HS-27A (cell line): ENCODE data around the gene TAC4.

Experiments
- DNase-seq: peaks from one replicate; pipeline ENCODE4 v3.0.0-alpha.2; 2012; ENCODE audit warnings: low read depth, missing footprints

Gene TAC4

GRCh38 chr17:49872754-49873377 is 25.0 kb upstream of the TAC4 start:
- DNase-seq = no peak

DNA sequence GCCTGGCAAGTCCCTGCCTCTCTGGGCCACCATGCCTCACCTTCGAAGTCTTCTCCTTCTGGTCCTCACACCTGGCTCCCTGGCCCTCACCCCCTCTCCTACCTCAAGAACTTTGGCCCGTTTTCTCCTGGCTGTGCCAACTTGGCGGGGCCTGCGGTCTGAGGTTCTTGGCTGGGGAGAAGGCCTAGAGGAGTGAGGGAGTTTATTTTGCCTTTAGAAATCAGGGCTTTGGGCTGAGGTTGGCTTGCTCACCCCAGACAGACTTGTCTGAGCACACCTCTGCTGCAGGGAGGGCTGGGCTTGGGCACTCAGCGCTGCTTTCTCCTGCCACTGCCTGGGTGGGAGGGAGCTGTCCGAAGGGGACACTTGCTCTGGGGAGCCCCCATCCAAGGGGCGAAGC is 23.3 kb upstream of the TAC4 start:
- DNase-seq = no peak

- no peak for DNase-seq
These were observed 22.4 kb upstream of the TAC4 start for GRCh38 chr17:49870298-49870697.

DNA sequence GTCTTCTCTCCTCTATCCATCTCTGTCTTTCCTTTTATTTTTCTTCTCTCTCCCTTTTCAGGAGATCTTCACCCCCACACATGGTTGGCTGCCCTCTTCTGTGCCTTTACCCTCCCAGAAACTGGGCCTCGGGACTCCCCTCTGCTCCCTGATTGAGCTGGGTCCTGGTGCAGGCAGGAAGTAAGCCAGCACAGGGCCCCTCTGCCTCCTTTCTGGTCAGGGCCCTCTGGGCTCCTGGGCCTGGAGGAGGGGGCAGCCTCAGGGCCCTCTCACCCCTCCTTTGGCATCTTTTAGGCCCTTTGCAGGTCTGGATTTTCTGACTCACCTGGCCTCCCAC is 21.1 kb upstream of the TAC4 start:
- no peak for DNase-seq

DNA sequence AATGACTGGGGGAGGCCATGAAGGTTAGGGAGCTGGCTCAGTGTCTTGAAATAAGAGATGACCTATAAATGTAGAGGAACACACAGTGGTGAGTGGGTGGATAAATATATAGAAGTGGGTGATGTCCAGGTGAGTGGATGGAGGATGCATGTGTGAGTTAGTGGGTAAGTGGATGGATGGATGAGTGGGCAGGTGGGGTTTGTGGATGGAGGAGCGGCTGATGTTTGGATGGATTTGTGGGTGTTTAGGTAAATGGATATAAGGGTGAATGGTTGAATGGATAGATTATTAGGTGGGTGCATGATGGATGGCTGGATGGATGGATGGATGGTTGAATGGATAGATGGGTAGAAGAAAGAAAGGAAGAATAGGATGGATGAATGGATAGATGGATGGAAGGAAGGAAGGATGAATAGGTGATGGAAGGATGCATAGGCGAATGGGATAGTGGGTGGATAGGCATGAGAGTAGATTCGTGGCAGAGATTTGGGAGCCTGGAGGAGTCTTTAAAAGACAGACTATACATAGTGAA is 19.1 kb upstream of the TAC4 start:
- no peak for DNase-seq

DNA sequence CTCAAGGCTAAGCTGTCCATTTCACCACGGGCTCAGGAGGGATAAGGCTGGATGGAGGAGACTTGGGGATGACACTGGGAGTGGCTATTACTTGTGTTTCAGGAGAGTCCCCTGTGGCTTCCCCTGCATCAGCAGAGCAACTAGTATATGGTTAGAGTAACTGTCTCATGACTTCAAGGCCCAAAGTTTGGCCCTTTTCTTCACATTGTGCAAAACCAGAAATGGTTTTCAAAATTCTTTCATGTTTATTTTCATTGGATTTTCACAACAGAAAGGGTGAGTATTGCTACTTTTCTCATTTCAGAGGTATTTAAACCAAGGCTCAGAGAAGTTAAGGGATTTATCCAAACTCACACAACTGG is 18.1 kb upstream of the TAC4 start:
- no peak for DNase-seq

DNA sequence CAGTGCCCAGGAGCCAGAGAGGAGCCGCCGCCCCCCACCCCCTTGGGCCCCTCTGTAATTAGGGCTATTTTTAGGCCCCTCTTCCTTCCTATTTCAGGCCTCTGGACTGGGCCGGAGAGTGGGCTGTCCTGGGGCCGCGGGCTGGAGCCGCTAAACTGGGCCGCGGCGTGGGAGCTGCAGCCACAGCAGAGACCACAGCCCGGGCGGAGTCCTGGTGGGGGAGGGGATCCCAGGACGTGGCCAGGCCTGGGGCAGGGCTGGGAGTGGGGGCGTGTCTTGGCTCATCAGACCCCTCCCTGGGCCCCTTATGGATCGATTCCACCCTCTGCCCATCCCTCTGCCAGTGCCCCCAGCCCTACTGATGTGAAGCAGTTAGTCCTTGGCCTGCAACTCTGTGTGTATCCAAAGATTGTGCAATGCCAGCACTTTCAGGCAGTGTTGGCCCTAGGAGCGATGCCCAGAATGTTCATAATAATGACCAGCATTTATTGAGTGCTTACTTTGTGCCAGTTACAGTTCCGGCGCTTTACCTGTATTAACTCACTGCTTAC is 15.0 kb upstream of the TAC4 start:
- DNase-seq = no peak

- peak; percentile 24 for DNase-seq
These were observed 13.4 kb upstream of the TAC4 start for GRCh38 chr17:49861150-49861884.

- no peak for DNase-seq
These were observed 12.4 kb upstream of the TAC4 start for GRCh38 chr17:49859991-49860953.

DNA sequence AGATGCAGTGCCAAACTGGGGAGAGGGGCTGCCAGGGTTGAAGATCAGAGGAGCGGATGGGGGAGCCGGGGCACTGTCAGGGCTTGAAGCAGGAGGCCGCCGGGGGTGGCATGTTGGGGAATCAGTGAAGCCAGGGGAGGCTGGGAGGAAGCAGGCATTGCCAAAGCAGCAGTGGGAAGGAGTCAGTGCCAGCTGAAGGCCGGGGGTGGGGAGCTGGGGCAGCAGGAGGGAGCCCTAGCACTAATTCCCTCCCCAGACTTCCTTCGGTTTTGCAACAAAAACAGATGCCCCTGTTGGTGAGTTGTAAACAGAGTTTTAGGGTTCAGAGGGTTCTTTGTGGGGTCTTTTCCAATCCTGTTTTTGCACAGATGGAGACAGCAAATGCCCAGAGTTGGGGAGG is 10.9 kb upstream of the TAC4 start:
- DNase-seq = no peak

- DNase-seq = no peak
These were observed 6.3 kb upstream of the TAC4 start for GRCh38 chr17:49854126-49854525.

DNA sequence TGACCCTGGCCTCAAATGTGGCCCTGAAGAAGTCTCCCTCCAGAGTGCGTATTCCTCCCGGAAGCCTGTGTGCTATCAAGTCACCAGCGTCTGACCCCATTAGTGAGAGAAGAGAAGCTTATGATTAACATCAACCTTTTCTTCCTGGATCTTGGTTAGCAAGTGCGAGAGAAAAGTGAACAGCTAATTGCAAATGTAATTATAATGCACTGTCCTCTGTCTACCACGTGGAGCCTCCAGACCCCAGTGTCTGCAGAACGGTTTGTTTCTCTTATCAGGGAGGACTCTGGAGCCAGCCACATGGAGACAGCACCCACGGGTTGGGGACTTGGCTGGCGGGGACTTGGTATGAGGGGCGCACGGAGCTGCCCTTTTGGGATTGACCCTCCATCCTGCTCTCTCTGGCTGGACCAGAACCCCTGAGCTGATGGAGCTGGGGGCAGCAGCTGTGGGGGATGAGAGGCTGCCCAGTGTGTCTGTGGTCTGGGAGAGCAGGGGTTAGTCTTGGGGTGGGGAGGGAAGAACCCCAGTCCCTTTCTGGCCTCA is 5.7 kb upstream of the TAC4 start:
- DNase-seq = no peak

DNA sequence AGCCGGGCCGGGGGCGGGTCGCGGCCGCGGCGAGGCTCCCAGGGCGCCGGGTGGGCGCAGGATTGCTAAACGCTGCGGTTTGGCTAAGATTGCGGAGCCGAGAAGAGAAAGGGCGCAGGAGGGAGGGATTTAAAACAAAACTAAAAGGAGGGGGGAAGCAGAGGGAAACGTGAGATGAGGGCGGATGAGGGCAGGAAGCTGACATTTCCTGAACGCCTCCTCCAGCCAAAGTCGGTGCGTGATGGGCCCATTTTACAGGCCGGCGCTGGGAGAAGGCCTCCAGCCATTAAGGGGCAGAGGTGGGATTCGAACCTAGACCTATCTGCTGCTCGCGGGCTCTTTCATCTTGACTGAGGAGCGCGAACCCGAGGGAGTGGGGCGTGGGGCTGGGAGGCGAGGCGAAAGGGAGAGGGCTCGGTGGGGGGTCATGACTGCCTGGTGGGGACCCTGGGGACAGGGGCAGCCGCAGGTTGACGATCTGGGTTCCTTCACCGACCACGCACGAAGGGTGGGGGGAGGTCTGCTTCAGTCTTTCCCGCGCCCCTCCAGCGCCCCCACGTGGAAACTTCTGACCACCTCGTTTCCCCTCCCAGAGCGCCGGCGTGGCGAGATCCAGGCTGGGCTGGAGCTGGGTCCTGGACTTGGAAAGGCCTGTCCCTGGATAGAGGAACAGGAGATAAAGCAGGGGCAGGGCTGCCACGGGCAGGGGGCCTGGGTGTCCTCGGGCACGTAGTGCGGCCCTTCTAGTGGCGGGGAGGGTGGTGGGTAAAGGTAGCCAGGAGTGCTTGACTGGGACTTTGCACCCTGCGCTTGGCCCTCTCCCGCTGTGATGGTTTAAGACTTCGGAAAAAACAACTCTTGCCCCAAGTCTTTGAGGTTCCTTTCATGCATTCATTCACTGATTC is 3.8 kb upstream of the TAC4 start:
- DNase-seq = peak; percentile 20

DNA sequence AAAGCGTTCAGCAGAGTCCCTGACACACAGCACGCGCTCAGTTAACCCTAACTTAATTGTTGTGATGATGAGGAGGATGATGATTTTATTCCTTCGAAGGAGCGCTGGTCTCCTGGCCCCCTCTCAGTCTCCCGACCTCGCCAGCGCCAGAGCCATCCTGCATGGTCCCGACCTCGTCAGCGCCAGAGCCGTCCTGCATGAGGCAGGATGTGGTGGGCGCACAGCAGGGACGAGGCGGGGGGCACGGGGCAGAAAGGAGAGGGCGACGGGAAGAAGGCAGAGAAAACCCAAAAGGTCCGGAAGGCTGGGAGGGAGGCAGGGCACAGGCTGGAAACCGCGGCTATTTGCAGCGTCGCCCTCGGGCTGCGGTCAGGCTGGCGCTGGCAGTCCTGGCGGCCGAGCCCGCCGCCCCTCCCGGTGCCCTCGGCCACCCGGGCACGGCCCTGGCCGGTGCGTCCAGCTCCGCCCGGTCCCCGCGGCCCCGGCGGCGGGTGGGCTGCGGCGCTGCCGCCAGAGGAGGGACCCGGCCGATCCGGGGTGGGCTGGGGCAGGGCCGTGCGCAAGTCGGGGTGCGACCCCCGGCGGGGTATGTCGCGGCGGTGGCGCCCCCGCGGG is 3.0 kb upstream of the TAC4 start:
- DNase-seq = no peak

DNA sequence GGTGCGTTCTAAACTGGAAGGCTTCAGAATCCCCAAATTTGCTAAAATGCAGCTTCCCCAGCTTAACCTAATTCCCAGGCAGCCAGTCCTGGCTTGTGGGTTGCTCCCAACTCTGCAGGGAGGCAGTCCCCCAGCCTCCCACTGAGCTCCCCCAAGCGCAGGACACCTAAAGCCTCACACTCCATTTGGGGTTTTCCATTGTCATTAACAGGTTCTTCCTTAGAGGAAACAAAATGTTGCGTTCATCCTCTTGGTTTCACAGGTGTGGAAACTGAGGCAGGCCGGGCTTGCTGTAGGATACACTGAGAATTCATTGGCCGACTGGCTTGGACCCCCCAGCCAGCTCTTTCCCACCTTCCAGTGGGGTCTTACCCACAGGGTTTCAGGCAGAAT is 2.3 kb upstream of the TAC4 start:
- no peak for DNase-seq

DNA sequence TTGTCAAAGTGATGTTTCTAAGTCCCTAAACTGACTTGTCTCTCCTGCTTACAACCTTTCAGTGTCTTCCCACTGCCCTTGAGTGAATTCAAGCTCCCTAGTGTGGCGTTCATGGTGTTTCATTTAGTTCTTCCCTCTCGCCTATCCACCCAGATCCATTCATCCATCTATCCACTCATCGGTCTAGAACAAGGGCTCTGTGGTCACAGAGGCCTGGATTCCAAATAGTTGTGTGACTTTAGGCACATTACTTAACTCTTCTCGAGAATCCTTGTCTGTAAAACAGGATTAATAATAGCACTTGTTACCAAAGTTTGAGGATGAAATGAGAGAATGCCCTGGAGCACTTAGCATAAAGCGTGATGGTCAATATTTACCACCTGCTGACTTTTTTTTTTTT is 870 bp upstream of the TAC4 start:
- DNase-seq = no peak

- no peak for DNase-seq
These were observed 744 bp downstream of the TAC4 start for GRCh38 chr17:49846938-49847712.

DNA sequence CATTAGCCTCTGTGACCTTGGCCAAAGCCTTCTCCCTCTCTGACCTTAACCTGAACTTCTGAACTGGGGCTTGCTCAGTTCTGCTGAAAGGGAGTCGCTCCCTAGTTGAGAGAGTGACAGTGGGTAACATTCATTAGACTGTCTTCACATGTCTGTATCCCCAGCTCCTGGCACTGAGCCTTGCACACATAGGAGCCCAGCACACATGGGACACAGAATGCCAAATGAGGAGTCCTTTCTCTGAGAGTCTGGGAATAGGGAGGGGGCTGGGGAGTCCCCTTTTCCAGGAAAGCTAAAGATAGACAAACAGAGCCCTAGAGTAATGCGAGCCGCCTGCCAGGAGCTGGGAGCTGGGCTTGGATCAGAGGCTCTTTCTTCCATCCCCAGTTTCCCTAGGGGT is 2.5 kb downstream of the TAC4 start:
- DNase-seq = no peak

DNA sequence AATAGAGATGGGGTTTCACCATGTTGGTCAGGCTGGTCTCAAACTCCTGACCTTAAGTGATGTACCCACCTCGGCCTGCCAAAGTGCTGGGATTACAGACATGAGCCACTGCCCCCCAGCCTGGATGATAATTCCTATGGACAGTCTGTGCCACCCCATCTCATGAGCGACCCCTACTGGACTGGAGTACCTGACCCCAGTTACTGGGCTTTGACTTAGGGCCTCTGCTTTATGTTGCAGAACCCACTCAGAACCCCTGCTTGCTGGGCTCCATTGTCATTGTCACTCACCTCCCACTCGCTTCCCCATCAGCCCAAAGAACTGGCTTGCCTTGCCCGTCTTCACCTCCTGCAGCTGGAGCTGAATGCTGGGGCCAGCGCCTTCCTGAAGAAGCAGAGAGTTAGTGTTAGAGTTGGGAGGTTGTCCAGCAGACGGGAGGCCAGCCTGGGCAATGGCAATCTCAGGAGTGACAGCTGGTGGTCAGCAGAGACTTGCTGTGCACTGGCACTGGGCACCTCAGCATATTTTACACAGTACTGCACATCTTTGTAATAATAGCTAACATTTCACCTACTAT is 4.0 kb downstream of the TAC4 start:
- no peak for DNase-seq

- no peak for DNase-seq
These were observed 5.0 kb downstream of the TAC4 start for GRCh38 chr17:49842846-49843245.
